Thyroid gland (tissue), 4 donors: ENCODE results near the gene ADAM8.

Experiments
- POLR2A ChIP-seq, 2 donors: fragments of 450-650 bp; IDR thresholded peaks; one replicate each; pipeline ENCODE4 v1.6.1; 2017; ENCODE audit warnings: antibody characterized with exemption in 2 of 2, mild to moderate bottlenecking in 2 of 2, moderate library complexity in 1 of 2
- TF ChIP-seq, protein P1 (sequence below), 6 experiments: fragments of 200-600 bp in 3 of 6; fragments of 450-650 bp in 3 of 6; sonication (generic) in 3 of 6; IDR thresholded peaks; one replicate each; pipeline ENCODE4 v1.5.1; 2016 to 2019; ENCODE audit warnings: antibody characterized with exemption in 6 of 6, mild to moderate bottlenecking in 2 of 6, inconsistent platforms in 1 of 6, moderate library complexity in 1 of 6

DNA sequence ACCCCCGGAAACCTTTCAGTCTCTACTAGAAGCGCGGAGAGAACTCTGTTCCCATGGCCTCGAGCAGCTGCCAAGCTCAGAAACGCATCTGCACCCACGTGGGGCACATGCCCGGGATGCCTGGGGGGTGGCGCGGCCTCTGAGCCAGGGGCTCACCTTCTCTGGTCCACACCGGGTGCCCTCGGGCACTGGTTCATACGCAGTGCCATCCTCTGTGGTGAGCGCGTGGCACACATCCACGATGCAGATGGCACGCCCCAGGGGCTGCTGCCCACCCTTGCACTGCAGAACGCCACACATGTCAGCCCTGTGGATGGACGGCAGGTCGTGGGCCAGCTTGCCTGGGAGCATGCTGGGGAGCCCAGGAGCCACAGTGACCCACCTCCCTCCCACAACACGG is 6.5 kb downstream of the ADAM8 start:
- TF ChIP-seq, protein P1, sequence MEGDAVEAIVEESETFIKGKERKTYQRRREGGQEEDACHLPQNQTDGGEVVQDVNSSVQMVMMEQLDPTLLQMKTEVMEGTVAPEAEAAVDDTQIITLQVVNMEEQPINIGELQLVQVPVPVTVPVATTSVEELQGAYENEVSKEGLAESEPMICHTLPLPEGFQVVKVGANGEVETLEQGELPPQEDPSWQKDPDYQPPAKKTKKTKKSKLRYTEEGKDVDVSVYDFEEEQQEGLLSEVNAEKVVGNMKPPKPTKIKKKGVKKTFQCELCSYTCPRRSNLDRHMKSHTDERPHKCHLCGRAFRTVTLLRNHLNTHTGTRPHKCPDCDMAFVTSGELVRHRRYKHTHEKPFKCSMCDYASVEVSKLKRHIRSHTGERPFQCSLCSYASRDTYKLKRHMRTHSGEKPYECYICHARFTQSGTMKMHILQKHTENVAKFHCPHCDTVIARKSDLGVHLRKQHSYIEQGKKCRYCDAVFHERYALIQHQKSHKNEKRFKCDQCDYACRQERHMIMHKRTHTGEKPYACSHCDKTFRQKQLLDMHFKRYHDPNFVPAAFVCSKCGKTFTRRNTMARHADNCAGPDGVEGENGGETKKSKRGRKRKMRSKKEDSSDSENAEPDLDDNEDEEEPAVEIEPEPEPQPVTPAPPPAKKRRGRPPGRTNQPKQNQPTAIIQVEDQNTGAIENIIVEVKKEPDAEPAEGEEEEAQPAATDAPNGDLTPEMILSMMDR (IDR thresholded peaks at IDR 0.05), result no peak
- TF ChIP-seq POLR2A (IDR thresholded peaks at IDR 0.05), result no peak
